ENCODE measurements around the gene STARD3.

STARD3 gene

GRCh38 chr17:39621523-39622379 lies 15.2 kb upstream of the STARD3 start:
- peak; percentile 61 to 83 for DNase-seq

DNA sequence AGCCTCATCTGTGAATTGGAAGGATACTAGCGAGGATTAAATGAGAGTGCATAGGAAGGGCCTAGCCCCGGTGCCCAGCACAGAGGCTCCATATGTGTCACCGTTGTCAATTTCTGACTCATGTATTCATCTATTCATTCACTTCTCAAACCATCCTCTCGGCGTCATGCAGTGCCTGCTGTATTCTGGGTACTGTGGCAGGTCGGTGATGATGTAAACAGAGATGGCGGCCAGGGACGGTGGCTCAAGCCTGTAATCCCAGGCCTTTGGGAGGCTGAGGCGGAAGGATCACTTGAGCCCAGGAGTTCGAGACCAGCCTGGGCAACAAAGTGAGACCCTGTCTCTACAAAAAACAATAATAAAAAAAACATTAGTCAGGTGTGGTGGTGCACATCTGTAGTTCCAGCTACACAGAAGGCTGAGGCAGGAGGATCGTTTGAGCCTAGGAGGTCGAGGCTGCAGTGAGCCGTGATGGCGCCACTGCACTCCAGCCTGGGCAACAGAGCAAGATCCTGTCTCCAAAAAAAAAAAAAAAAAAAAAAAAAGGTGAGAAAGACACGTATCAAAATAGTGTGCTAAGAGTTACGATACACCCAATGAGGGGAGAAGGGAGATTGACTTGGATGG lies 14.5 kb upstream of the STARD3 start:
- DNase-seq: no peak

DNA sequence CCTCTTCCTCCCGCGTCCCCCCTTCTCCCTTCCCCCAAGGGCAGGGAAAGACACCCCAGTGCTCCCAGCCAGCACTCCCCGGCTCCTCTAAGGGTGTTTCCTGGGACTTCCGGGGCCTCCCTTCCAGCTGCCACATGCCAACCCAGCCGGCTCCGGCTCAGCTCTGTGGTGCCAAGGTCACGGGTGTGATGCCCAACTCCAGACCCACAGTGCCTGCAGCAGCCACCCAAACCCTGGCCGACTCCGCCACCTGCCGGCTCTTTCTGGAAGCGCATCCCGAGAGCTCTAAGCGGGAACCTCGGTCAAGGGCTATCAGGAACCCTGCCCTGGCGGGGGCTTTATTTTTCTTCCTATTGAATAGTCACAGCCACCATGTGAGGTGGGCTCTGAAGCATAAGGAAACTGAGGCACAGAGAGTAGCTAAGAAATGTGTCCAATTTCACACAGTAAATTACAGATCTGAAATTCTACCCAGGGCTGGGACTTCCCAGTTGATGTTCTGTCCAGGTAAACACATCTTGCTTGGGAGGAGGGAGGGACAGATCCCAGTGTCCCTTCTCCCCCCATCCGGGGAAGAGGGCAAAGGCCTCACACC lies 13.5 kb upstream of the STARD3 start:
- peak; percentile 38 to 90 for DNase-seq

GRCh38 chr17:39624313-39624712 lies 12.6 kb upstream of the STARD3 start:
- no peak for DNase-seq

GRCh38 chr17:39625198-39625785 lies 11.7 kb upstream of the STARD3 start:
- no peak for DNase-seq

DNA sequence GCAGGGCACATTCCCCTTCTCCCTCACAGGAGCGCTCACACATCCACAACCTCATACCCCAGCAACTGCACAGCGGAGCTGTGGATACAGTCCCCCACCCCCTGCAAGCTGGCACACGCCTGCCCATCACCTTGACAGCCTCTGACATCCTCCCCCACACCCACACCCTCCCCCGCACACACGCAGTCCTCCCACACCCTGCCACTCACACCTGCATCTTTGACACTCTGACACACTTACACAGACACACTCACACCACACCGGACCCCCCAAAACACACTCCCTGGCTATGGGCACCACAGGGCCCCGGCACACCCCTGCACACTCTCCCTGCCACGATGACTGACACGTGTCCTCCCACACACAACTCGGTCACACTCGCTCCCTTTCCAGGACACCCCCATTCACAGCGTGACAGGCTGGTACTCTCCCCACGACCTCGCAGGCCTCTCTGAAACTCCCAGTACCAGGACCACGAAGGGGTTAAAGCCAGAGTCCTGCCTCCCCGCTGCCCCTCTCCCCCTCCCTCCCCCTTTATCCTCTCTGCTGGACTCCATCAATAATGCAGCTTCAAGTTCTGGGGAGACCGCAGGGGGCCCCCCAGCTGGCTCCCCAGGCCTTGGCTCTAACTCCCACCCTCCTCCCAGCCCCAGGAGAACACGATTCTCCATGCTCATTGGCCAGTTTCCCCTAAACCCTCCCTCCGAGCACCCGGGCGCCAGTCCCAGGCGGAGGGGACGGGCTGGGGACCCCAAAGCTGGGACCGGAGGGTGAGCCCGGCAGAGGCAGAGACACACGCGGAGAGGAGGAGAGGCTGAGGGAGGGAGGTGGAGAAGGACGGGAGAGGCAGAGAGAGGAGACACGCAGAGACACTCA lies 10.5 kb upstream of the STARD3 start, which contains the start of gene PPP1R1B:
Gene PPP1R1B (plus strand): TSS at position 782 of the 876 bp plus-strand sequence. CDS start 441 bp downstream, outside the sequence.
- peak in 1 of 2 experiments; percentile 48 for DNase-seq

DNA sequence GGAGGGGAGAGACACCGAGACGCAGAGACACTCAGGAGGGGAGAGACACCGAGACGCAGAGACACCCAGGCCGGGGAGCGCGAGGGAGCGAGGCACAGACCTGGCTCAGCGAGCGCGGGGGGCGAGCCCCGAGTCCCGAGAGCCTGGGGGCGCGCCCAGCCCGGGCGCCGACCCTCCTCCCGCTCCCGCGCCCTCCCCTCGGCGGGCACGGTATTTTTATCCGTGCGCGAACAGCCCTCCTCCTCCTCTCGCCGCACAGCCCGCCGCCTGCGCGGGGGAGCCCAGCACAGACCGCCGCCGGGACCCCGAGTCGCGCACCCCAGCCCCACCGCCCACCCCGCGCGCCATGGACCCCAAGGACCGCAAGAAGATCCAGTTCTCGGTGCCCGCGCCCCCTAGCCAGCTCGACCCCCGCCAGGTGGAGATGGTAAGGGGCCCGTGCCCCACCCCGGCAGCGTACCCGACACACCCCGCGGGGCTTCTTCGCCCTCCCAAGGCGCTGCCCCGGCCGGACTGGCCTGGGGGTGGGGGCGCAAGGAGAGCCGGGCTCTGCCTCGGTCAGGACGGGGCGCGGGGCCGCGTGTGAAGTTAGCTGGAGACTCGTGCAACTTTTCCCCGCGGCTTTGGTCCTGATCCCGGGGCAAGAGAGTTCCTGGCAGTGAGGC lies 9.8 kb upstream of the STARD3 start:
- peak in 1 of 2 experiments; percentile 28 for DNase-seq

- DNase-seq: peak in 1 of 2 experiments; percentile 61
These were observed 9.0 kb upstream of the STARD3 start for GRCh38 chr17:39627712-39628516.

- peak; percentile 34 to 70 for DNase-seq
These were observed 8.1 kb upstream of the STARD3 start for GRCh38 chr17:39628655-39629493.

- no peak for DNase-seq
These were observed 7.5 kb upstream of the STARD3 start for GRCh38 chr17:39629494-39629880.

DNA sequence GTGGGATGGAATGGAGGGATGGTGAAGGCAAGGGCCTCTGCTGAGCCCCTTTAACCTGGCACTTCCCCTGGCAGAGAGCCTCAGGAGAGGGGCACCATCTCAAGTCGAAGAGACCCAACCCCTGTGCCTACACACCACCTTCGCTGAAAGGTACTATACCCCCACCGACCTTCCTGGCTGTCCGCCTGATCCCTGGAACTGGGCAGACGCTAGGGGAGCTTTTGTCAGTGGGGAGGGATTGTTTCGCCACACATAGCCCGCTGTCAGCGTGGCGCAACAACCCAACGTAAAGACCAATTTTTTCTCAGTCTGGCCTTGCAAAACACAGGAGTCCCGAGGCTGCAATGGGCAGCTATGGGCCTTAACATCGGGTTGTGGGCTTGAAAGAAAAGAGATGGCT lies 7.0 kb upstream of the STARD3 start:
- no peak for DNase-seq

GRCh38 chr17:39631403-39631802 lies 5.5 kb upstream of the STARD3 start:
- peak in 1 of 2 experiments; percentile 16 for DNase-seq

DNA sequence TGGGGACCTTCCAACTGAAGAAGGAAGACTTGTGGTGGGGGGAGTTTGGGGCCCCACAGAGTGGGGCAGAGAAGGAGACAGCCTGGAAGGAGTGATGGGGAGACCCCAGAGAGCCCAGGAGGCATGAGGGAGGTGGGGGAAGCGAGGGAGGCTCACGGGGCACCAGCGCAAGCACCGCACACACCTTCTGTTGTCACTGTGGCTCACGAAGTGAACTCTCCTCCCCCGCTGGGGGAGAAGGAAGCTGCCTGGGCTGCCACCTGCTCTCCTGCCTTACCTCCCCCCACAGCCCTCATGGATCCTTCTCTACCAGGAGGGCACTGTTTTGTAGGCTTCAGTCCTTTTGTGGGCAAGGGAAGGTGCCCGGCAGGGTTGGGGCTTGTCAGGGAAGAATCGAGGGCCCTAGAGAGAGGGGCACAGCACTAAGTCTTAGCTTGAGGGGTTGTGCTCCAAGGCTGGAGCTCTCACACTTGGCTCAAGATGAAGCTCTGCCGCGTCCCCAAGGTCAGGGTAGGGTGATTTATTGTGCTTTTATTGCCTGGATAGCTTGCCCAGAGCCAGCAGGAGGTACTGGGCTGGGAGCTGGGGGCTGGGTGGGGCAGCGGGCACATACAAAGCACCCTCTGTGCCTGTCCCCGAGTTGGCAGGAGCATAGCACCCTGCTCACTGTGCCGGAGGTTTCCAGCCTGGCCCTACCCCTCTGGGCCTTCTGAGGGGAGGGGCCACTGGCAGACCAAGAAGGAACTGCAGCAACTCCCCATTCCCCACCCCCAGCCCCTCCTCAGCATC lies 4.6 kb upstream of the STARD3 start:
- peak in 1 of 2 experiments; percentile 24 for DNase-seq

DNA sequence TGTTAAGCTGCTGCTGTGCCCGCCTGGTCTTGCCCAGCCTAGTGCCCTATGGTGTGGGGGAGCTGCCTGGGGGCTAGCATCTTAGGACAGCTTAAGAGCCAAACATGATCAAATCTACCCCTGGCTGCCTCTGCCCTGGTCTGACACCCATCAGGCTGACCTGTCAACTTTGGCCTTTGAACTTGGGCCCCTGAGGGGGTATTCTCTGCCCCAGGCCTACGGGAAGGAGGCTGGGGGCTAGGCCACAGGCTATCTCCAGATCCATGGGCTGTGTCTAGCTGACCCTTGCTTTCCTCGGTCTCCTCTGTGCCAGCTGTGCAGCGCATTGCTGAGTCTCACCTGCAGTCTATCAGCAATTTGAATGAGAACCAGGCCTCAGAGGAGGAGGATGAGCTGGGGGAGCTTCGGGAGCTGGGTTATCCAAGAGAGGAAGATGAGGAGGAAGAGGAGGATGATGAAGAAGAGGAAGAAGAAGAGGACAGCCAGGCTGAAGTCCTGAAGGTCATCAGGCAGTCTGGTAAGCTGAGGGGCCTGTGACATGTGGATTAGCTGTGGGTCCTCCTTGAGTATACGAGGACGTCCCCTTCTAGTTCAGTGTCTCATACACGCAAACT lies 3.3 kb upstream of the STARD3 start:
- DNase-seq: no peak

DNA sequence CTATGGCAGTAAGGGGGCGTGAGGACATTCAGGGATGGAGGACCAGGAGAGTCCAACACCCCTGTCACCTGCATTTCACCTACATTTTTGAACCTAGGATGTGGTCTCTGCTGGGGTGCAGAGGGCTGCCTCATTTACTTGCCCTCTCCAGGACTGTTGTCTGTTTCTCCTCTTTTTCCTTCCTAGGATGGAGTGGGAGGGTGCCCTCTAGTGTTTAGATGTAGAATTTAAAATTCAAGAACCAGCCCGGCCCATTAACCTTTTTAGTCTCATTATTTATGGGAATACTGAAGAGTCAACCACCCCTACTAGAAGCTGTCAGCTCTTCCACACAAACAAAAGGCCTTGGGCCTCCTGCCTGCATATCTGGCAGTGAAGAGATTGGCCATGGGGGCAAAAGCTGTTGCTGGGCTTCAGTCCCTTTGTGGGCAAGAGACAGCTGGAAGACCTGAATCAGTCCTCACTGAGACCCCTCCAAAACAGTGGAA lies 2.5 kb upstream of the STARD3 start:
- DNase-seq: peak; percentile 19 to 51

DNA sequence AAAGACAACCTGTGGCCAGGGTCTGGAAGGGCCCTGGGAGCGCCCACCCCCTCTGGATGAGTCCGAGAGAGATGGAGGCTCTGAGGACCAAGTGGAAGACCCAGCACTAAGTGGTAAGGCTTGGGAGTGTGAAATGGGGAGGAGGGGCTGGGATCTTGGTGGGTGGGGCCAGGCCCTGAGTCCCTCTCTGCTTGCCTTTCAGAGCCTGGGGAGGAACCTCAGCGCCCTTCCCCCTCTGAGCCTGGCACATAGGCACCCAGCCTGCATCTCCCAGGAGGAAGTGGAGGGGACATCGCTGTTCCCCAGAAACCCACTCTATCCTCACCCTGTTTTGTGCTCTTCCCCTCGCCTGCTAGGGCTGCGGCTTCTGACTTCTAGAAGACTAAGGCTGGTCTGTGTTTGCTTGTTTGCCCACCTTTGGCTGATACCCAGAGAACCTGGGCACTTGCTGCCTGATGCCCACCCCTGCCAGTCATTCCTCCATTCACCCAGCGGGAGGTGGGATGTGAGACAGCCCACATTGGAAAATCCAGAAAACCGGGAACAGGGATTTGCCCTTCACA lies 1.2 kb upstream of the STARD3 start:
- no peak for DNase-seq

DNA sequence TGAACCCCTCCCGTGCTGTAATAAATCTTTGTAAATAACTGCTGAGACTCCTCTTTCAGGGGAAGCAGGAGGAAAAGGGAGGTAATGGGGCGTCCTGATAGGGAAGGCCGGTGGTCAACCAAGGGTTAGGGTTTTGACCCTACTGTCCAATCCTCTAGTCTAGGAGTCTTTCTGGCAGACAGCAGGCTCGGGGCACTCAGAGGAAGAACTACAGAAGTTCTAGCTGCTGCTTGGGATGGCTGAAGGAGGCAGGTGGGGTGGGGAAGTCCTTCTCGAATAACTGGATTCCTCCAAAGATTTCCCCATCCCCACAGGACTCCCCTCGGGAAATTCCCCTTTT lies 387 bp upstream of the STARD3 start:
- no peak for DNase-seq

- DNase-seq: no peak
These were observed 1.4 kb downstream of the STARD3 start for GRCh38 chr17:39638317-39638716.

Data from NCI-H526 (cell line).